ENCODE data around the gene DUOX1. TPM values are rescaled to one million over a fixed set of nuclear protein-coding genes. Genes with fewer than 3 reads are reported as not detected.

Gene DUOX1
- total and polyA plus RNA-seq, 4 donors, result 0.02 to 0.94 (median 0.08) TPM; not detected in 1

DNA sequence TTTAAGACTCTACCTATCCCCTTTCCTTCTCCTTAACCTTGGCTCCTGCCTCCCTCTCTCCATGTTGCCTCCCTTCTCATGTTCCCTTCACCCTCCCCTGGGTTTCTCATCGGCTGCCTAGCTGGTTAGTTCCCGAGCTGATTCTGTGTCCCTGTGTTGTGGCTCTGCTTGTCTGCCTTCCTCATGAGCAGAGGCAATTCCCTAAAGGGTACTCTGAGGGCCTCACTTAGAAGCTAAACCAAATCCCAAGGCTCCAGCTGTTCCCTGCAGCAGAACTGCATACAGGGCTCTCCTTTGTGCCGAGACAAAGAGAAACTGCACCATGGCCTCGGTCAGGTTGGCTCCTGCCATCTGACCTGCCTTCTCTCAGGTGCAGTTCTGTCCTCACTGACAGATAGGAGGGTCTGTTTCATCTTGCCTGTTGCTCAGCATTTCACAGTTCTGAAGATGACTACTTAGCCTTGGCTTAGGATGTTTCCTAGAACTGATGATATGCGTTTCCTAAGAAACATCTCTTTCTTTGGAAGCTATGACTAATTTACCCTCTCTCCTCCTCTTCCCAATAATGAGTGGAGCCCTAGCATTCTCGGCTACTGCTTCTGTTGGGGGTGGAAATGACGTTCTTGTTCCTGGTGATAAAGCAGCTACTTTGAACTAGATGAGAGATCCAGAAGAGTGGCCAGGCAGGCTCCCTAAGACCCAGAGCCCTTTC is 27.1 kb downstream of the DUOX1 start:
- no peak overlapping the region for H3K27ac ChIP-seq (ENCODE audit: low read depth in 1 of 2, low read length in 2 of 2)
- TF ChIP-seq REST (IDR thresholded peaks at IDR 0.05), result no peak
- TF ChIP-seq FOXA2 (IDR thresholded peaks at IDR 0.05), result no peak
- TF ChIP-seq HNF4A (conservative IDR thresholded peaks at IDR 0.05), result no peak
- no peak for TF ChIP-seq ATF3 (IDR thresholded peaks at IDR 0.05)
- TF ChIP-seq RAD21 (IDR thresholded peaks at IDR 0.05), result no peak
- TF ChIP-seq HNF4G (IDR thresholded peaks at IDR 0.05), result no peak
- no peak for TF ChIP-seq ZBTB33 (IDR thresholded peaks at IDR 0.05)
- TF ChIP-seq YY1 (IDR thresholded peaks at IDR 0.05), result no peak
- TF ChIP-seq EGR1 (IDR thresholded peaks at IDR 0.05; ENCODE audit: low read depth in 2 of 2), result no peak
- no peak for TF ChIP-seq TAF1 (conservative IDR thresholded peaks at IDR 0.05)
- TF ChIP-seq GABPA (IDR thresholded peaks at IDR 0.05 in 1 of 2, conservative IDR thresholded peaks at IDR 0.05 in 1 of 2), result no peak
- TF ChIP-seq, protein P1, sequence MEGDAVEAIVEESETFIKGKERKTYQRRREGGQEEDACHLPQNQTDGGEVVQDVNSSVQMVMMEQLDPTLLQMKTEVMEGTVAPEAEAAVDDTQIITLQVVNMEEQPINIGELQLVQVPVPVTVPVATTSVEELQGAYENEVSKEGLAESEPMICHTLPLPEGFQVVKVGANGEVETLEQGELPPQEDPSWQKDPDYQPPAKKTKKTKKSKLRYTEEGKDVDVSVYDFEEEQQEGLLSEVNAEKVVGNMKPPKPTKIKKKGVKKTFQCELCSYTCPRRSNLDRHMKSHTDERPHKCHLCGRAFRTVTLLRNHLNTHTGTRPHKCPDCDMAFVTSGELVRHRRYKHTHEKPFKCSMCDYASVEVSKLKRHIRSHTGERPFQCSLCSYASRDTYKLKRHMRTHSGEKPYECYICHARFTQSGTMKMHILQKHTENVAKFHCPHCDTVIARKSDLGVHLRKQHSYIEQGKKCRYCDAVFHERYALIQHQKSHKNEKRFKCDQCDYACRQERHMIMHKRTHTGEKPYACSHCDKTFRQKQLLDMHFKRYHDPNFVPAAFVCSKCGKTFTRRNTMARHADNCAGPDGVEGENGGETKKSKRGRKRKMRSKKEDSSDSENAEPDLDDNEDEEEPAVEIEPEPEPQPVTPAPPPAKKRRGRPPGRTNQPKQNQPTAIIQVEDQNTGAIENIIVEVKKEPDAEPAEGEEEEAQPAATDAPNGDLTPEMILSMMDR (IDR thresholded peaks at IDR 0.05; ENCODE audit: low read depth, low read length, missing input control), result no peak
- TF ChIP-seq RXRA (IDR thresholded peaks at IDR 0.05), result no peak
- TF ChIP-seq SP1 (IDR thresholded peaks at IDR 0.05), result no peak
- no peak for TF ChIP-seq MAX (IDR thresholded peaks at IDR 0.05)
- no peak for TF ChIP-seq NR2F2 (IDR thresholded peaks at IDR 0.05)
- no peak for TF ChIP-seq JUND (IDR thresholded peaks at IDR 0.05)
- no peak for TF ChIP-seq FOXA1 (IDR thresholded peaks at IDR 0.05)
- H3K9ac ChIP-seq (ENCODE audit: low read depth in 1 of 2, low read length in 2 of 2), result no peak overlapping the region

More for the DNA sequence above, 27.1 kb downstream of the DUOX1 start:
- H3K27me3 ChIP-seq (ENCODE audit: control insufficient read depth in 4 of 4, insufficient read depth in 4 of 4, low read length in 3 of 4), result no peaks in the 10 kb centered on the region
- DNase-seq (ENCODE audit: low spot score), result no peak
- no peaks in the 10 kb centered on the region for H3K4me1 ChIP-seq (ENCODE audit: control insufficient read depth in 4 of 4, insufficient read depth in 4 of 4, low read length in 3 of 4)
- H3K4me3 ChIP-seq (ENCODE audit: low read depth in 1 of 3, low read length in 3 of 3), result no peak overlapping the region
- 89% methylated on average over 7 of the region's 7 CpGs for WGBS
- no peaks in the 10 kb centered on the region for H3K9me3 ChIP-seq (ENCODE audit: control insufficient read depth in 4 of 4, low read length in 3 of 4)
- no peaks in the 10 kb centered on the region for H3K36me3 ChIP-seq (ENCODE audit: control insufficient read depth in 4 of 4, insufficient read depth in 3 of 4, low read depth in 1 of 4, low read length in 3 of 4)
